SK-MEL-5 (cell line): ENCODE results near the gene RMDN2. TPM values are rescaled to one million over a fixed set of nuclear protein-coding genes. Genes with fewer than 3 reads are reported as not detected.

Experiments used
- DNase-seq: peaks from one replicate; pipeline ENCODE4 v3.0.0-alpha.2; 2016; ENCODE audit warnings: low read depth, low spot score
- in situ Hi-C: cut with HindIII; loops from 2 replicates; pipeline ENCODE4 v1.10.0; 2016; ENCODE audit warnings: low sequenced_read_pairs, high pct_unique_total_duplicates, low pct_unique_long_range_greater_than_20kb
- polyA plus RNA-seq, 2 experiments: library from polyadenylated mRNA; depleted of rRNA; stranded (reverse); fragments of >200 nt; gene quantifications; 2 replicates each; pipeline ENCODE4 v1.2.3, GENCODE V29; 2015
- total RNA-seq: library from RNA; depleted of rRNA; stranded (reverse); fragments of >200 nt; shearing (Covaris generic); gene quantifications from 2 replicates; pipeline ENCODE4 v1.2.3, GENCODE V29; 2014; rRNA removed

Gene RMDN2
- total RNA-seq: 13.0 and 14.3 TPM in 2 replicates
- 4.9 and 6.3 TPM in 2 replicates for polyA plus RNA-seq (2015; cell fraction: cytosol; rRNA removed)
- polyA plus RNA-seq (2015; cell fraction: nucleus; rRNA removed): 10.2 and 30.2 TPM in 2 replicates

GRCh38 chr2:37925063-37925897, at the start of gene RMDN2:
Gene RMDN2, plus strand, starts transcription at chr2:37925287. Its CDS starts 3,991 bp downstream, at chr2:37929278.
- DNase-seq: peak; percentile 96
- in situ Hi-C loops: no loop called here

DNA sequence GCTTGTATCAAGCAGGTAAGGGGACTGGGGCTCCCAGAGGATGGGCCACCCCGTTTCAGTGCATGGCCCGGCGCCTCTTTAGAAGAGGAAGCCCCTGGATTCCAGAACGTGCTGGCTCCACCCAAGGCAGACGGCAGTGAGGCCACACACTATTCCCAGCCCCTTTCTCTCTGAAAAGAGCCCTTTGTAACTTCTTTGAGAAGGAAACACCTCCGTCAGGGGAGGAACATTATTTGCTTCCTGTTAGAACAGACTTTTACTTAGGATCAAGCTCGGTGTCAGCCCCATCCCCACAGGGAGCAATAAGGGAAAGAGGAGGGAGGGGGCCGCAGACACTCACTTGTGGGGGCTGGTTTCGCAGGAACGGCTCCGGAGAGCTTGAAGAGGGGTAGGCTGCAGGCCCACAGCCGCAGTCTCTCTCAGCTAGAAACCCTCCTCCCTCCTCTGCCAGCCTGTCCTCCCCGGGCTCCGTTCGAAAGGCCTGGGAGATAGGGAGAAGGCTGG, 49.6 kb upstream of the RMDN2 start:
- in situ Hi-C loops: no loop called here

DNA sequence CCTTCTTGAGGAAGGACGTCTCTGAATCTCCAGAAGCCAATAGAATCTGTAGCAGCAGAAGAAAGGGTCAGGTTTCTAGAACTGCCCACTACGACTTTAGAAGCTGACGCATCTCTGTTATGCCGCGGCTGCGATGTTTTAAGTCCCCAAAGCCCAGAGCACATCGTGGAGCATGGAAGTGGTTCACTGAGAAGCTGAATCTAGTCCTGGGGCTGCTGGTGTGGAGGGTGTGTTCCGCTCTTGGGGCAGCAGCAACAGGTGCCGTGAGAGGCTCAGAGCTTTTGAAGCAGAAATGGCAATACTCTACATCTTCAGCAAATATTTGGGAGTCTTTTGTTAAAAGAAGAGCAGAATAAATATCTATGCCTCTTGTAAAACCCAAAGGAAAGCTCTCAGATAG, 48.9 kb upstream of the RMDN2 start:
- in situ Hi-C loops: no loop called here
- DNase-seq: no peak

More for the DNA sequence above, 49.6 kb upstream of the RMDN2 start:
- peak; percentile 88 for DNase-seq

DNA sequence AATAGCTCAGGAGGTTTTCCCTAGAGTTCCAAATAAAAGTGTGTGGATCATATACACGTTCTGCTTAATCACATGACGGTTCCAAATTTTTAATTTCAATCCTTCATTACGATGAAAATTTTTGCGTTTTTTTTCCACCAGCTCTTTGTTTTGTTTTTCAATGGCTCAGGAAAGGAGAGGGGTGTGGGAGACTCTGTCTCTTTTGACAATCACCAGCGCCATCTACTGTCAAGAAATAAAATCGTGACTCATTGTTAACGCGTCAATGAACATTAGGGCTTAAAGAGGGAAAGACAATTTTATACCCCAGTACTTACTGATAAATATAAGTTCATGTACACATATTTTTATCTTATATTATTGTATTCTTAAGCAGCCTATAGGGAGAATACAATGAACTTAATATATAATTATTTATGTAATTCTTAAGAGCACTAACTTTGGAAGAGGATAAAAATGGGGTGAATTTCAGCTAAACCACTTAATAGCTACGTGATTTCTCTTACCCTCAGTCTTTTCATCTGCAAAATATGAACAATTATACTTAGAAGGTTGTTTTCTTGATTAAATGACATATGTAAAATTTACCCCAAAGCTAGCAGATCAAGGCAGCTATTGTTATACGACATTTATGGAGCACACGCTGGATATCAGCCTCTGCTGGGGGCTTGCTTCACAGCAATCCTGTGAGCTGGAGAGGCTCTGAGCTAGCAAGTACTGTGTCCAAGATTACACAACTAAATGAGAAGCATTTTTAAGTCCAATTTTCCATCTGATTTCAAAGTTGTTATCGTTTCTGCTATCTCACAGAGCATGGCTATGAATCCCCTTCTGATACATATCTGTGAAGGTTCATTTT, 47.4 kb upstream of the RMDN2 start:
- in situ Hi-C loops: no loop called here
- peak; percentile 91 for DNase-seq

DNA sequence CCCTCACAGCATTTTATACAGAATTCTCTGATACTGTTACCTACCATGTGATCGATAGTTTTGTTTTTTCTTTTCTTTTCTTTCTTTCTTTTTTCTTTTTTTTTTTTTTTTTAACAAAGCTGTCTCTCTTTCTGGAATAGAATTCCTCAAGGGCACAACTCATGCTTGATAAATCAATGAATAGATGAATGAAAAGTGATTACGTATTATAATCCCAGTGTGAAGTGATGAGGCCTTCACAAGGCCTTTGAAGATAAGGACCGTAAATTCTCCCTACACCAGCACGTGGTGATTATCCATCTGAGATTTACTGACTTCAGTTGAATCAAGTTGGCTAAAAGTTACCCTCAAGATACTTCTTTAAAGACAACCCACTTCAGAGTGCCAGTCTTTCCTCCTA, 46.6 kb upstream of the RMDN2 start:
- peak; percentile 94 for DNase-seq
- in situ Hi-C loops: no loop called here

GRCh38 chr2:37880551-37880950, 44.5 kb upstream of the RMDN2 start:
- no peak for DNase-seq
- in situ Hi-C loops: no loop called here

DNA sequence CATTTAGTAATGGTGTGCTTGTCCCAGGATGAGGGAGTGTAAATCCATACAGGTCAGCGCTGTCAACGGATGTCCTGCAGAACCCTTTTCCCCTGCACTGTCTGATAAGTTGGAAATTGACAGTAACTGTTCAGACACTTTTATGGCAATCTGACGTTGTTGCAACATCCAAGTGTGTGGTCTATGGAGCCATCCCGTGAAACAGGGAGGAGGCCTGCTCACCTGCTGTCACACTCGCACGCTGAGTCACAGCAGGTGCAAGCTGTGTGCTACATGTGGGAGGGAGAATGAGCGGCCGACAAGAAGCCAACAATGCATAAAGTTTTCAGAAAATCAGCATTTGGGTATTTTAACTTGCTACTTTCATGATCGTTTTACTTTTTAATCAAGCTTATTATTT, 43.7 kb upstream of the RMDN2 start:
- in situ Hi-C loops: no loop called here
- no peak for DNase-seq

DNA sequence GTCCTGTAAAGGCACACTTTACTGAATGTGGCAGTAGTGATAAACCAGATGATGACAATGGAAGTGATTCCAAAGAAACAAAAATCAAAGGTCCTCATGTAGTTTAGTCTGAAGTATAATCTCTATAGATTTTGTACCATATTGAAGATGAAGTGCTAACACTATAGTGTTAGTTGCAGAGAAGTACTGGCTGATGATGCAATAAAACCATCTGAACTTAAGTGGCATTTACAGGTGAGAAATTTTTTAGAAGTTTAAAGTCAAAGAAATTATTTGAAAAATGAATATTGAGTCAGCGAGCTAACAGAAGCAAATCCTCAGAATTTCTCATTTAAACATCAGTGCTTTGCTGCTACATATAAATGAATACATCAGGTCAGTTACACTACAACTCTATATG, 43.1 kb upstream of the RMDN2 start:
- in situ Hi-C loops: no loop called here
- no peak for DNase-seq

DNA sequence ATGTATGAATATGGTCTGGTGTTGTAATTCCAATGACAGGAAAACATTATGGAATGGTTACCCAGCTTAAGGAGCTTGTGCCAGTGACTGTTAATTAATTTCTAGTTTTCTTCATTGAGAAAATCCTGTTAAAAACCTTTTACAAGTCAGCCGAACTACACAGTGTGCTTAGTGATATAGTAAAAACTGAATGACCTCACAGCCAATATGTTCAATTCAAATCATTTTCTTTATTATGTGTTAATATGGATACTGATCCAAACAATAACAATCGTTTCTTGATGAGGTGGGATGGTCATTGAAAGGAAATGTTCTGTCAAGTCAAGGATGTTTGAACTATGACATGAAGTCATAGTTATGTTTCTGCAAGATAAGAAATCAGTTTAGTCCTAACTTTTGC, 41.6 kb upstream of the RMDN2 start:
- no peak for DNase-seq
- in situ Hi-C loops: no loop called here

DNA sequence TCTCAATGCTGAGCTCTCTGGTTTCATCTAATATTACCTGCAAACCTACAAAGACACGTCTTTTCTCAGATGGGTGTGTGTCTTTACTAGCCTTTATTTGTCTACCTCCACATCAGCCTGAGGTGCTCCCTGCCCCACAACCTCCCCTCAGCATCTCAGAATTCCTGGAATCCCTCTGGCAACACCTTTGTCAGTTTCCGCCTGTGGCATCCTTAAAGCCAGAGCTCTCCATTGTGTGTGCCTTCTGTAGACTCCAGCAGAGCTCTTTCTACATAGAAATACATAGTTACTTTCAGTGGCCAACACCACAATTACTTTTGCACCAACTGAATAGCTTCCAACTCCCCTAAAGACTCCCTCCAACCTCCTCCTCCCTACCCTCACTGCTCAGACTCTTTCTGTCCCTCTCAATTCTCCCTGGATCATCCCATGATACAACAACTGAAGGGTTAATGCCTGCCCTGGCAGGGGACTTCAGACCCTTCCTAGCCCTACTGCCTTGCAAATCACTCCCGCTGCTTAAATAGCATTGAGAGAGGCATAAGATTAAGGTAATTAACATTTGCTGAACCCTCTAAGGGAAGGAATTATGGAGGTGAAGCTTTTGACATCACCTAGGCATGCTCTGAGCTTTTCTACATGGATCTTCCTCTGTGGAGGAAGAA, 39.6 kb upstream of the RMDN2 start:
- DNase-seq: no peak
- in situ Hi-C loops: no loop called here

DNA sequence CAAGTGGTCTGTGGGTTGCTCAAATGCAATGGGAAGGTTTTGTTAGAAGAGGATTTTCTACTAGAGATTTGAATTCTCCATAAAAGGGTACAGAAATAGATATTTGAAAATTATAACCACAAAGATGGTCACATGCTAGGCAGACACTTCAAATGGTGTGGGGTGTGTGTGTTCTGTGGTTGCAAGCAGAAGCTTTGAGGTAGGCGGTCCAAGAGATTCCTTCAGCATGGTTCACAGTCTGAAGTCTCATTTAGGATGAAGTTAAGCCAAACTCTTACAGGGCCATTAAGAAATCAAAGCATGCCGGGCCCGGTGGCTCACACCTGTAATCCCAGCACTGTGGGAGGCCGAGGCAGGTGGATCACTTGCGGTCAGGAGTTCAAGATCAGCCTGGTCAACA, 38.3 kb upstream of the RMDN2 start:
- in situ Hi-C loops: no loop called here
- DNase-seq: no peak

- in situ Hi-C loops: no loop called here
Measured at GRCh38 chr2:37887286-37887685, 37.8 kb upstream of the RMDN2 start.

GRCh38 chr2:37890893-37891495, 34.1 kb upstream of the RMDN2 start:
- in situ Hi-C loops: no loop called here

More at GRCh38 chr2:37887286-37887685, 37.8 kb upstream of the RMDN2 start:
- no peak for DNase-seq

DNA sequence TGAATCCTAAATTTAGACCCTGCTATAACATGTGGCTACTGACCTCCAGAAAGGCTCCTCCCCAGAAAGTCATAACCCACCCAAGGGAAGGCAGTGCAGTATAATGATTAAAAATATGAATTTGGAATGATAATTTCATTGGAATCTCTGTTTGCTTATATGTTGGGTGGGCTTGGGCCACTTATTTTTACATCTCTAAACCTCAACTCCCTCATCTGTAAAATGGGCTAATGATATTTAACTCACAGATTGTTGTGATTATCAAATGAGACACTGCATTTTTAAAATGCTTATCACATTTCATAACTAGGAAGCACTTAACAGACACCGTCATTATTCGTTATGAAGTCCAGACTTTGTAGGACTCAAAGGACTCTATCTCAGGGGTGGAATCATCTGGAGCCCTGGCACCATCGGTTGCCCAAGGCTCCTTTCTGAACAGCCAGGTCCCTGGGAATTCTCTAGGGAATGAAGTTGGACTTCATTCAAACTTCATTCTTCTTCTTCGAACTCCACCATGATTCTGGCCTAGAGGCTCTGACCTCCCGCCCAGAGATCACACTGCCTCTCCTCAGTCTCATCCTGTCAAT, 33.1 kb upstream of the RMDN2 start:
- DNase-seq: no peak
- in situ Hi-C loops: no loop called here

More at GRCh38 chr2:37890893-37891495, 34.1 kb upstream of the RMDN2 start:
- DNase-seq: peak; percentile 92

GRCh38 chr2:37892436-37893114, 32.5 kb upstream of the RMDN2 start:
- in situ Hi-C loops: no loop called here
- no peak for DNase-seq

GRCh38 chr2:37893327-37893726, 31.8 kb upstream of the RMDN2 start:
- no peak for DNase-seq
- in situ Hi-C loops: no loop called here
